Tibial nerve (tissue), 4 donors: Measurements from ENCODE around the gene GLB1L2. TPM values are rescaled to one million over a fixed set of nuclear protein-coding genes. Genes with fewer than 3 reads are reported as not detected.

ENCODE experiments used
- DNase-seq, 2 donors: peaks; one replicate each; pipeline ENCODE4 v3.0.0-alpha.2; 2019; ENCODE audit warnings: low spot score in 2 of 2
- H3K27ac ChIP-seq, 4 donors: fragments of 200-600 bp; sonication (generic) in 3 of 4; one replicate each; pipeline ENCODE4 v1.5.1; 2017 to 2019; ENCODE audit warnings: mild to moderate bottlenecking in 1 of 4
- H3K27me3 ChIP-seq, 2 donors: fragments of 200-600 bp; sonication (generic) in 1 of 2; one replicate each; pipeline versions ENCODE4 v1.5.1 to v1.6.0; 2017 to 2019
- H3K36me3 ChIP-seq, 3 donors: fragments of 200-600 bp; sonication (generic); one replicate each; pipeline ENCODE4 v1.5.1; 2018 to 2019
- H3K4me1 ChIP-seq, 4 donors: fragments of 200-600 bp; sonication (generic) in 3 of 4; one replicate each; pipeline ENCODE4 v1.5.1; 2017 to 2019
- H3K4me3 ChIP-seq, 4 donors: fragments of 200-600 bp; sonication (generic) in 3 of 4; one replicate each; pipeline ENCODE4 v1.5.1; 2017 to 2019; ENCODE audit warnings: mild to moderate bottlenecking in 1 of 4, moderate library complexity in 1 of 4
- H3K9me3 ChIP-seq, 4 donors: fragments of 200-600 bp; sonication (generic) in 3 of 4; one replicate each; pipeline ENCODE4 v1.5.1; 2017 to 2019
- CTCF ChIP-seq, 5 experiments: fragments of 200-600 bp in 3 of 5; fragments of 450-650 bp in 2 of 5; sonication (generic) in 3 of 5; IDR thresholded peaks; one replicate each; pipeline ENCODE4 v1.5.1; 2016 to 2019; ENCODE audit warnings: antibody characterized with exemption in 5 of 5, mild to moderate bottlenecking in 3 of 5, moderate library complexity in 2 of 5
- EP300 ChIP-seq, 2 donors: sonication (generic); formaldehyde crosslinking; IDR thresholded peaks; one replicate each; pipeline ENCODE4 v1.6.1; 2017; ENCODE audit warnings: antibody characterized with exemption in 2 of 2, mild to moderate bottlenecking in 1 of 2
- POLR2A ChIP-seq, 2 donors: fragments of 450-650 bp; IDR thresholded peaks; one replicate each; pipeline ENCODE4 v1.6.1; 2017; ENCODE audit warnings: antibody characterized with exemption in 2 of 2, mild to moderate bottlenecking in 2 of 2, moderate library complexity in 2 of 2
- WGBS, 2 donors: methylation state at CpG; one replicate each; pipeline ENCODE4 v1.1.5; 2018; 5-methylcytosine and 5-hydroxymethylcytosine counted together
- total RNA-seq, 4 donors: library from RNA; depleted of rRNA; stranded (reverse); fragments of >200 nt; gene quantifications; one replicate each; pipeline ENCODE4 v1.1.0, GENCODE V29; 2016

The GLB1L2 gene
- total RNA-seq, 4 donors from 2014 or later: 2.0 to 8.1 (median 5.6) TPM

- 62 to 77% methylated on average over 5 of the region's 5 CpGs for WGBS, 2 donors
- H3K27ac ChIP-seq: peak overlapping the region in 2 of 4 donors; percentile 21 to 79
- H3K4me3 ChIP-seq: peak overlapping the region in 2 of 4 donors; percentile 39 to 62
- H3K4me1 ChIP-seq: peaks cover 0 to 45% (median 3%) of the 10 kb centered on the region in 4 donors
- no peak for DNase-seq
- no peaks in the 10 kb centered on the region for H3K9me3 ChIP-seq
- H3K36me3 ChIP-seq: no peaks in the 10 kb centered on the region
- peaks cover 0 to 52% of the 10 kb centered on the region in 2 donors for H3K27me3 ChIP-seq
- TF ChIP-seq POLR2A (IDR thresholded peaks at IDR 0.05) (no peak), EP300 (IDR thresholded peaks at IDR 0.05) (no peak), CTCF (IDR thresholded peaks at IDR 0.05) (no peak)
Measured at GRCh38 chr11:134410766-134411165, 79.0 kb downstream of the GLB1L2 start.

GRCh38 chr11:134412203-134413042 is 80.6 kb downstream of the GLB1L2 start, which contains the start of gene B3GAT1:
Gene B3GAT1 (minus strand): TSS chr11:134412242. CDS start chr11:134387659, 24,583 bp downstream.
- peak in 1 of 2 donors; percentile 19 for TF ChIP-seq EP300 (IDR thresholded peaks at IDR 0.05)
- TF ChIP-seq CTCF (IDR thresholded peaks at IDR 0.05): no peak
- Histone ChIP-seq H3K27me3 (peaks cover 0 to 52% of the 10 kb centered on the region in 2 donors), H3K9me3 (no peaks in the 10 kb centered on the region), H3K36me3 (no peaks in the 10 kb centered on the region), H3K27ac (peak within 1 kb of the TSS; percentile 41 to 79 (median 70)), H3K4me3 (peak within 1 kb of the TSS; percentile 39 to 62 (median 45)), H3K4me1 (peaks cover 0 to 45% (median 3%) of the 10 kb centered on the region in 4 donors)
- WGBS, 2 donors: 0 to 1% methylated on average over 29 to 52 of the region's 94 CpGs
- no peak for DNase-seq

GRCh38 chr11:134413043-134413825 is 81.4 kb downstream of the GLB1L2 start:
- 19 to 20% methylated on average over 22 of the region's 22 CpGs for WGBS, 2 donors
- peaks cover 0 to 45% (median 3%) of the 10 kb centered on the region in 4 donors for H3K4me1 ChIP-seq
- peak overlapping the region; percentile 41 to 79 (median 70) for H3K27ac ChIP-seq
- H3K36me3 ChIP-seq: no peaks in the 10 kb centered on the region
- TF ChIP-seq CTCF (IDR thresholded peaks at IDR 0.05): no peak
- no peak for TF ChIP-seq POLR2A (IDR thresholded peaks at IDR 0.05)
- no peak for TF ChIP-seq EP300 (IDR thresholded peaks at IDR 0.05)
- H3K9me3 ChIP-seq: no peaks in the 10 kb centered on the region
- peaks cover 0 to 52% of the 10 kb centered on the region in 2 donors for H3K27me3 ChIP-seq
- no peak for DNase-seq
- peak overlapping the region; percentile 39 to 62 (median 45) for H3K4me3 ChIP-seq

- Histone ChIP-seq H3K27me3 (peaks cover 0 to 49% of the 10 kb centered on the region in 2 donors), H3K9me3 (no peaks in the 10 kb centered on the region), H3K4me1 (peaks cover 0 to 45% (median 3%) of the 10 kb centered on the region in 4 donors), H3K27ac (peak overlapping the region in 1 of 4 donors; percentile 79), H3K4me3 (no peak overlapping the region), H3K36me3 (no peaks in the 10 kb centered on the region)
- WGBS, 2 donors: 35 to 39% methylated on average over 18 of the region's 18 CpGs
- TF ChIP-seq POLR2A (IDR thresholded peaks at IDR 0.05): no peak
- no peak for DNase-seq
Measured at GRCh38 chr11:134413826-134414731, 82.3 kb downstream of the GLB1L2 start.
